K562 (cell line): ENCODE results near the gene GOLPH3. TPM values are rescaled to one million over a fixed set of nuclear protein-coding genes. Genes with fewer than 3 reads are reported as not detected.

Experiments
- ATF1 ChIP-seq, 2 experiments: fragments of 450-650 bp in 1 of 2; IDR thresholded peaks; 2 replicates each; pipeline ENCODE4 v1.6.1; 2016; ENCODE audit warnings: missing compliant biosample characterization in 1 of 2, missing genetic modification characterization in 1 of 2
- ATF3 ChIP-seq, 2 experiments: fragments of 450-650 bp in 1 of 2; sonication (generic) in 1 of 2; formaldehyde crosslinking in 1 of 2; IDR thresholded peaks in 1 of 2; conservative IDR thresholded peaks in 1 of 2; 2 replicates each; pipeline versions ENCODE4 v1.6.1 to v1.8.1; 2016 to 2023; ENCODE audit warnings: mild to moderate bottlenecking in 2 of 2, moderate library complexity in 2 of 2, inconsistent platforms in 1 of 2, missing genetic modification reagents in 1 of 2
- E2F6 ChIP-seq, 2 experiments: IDR thresholded peaks; 2 replicates each; pipeline ENCODE4 v1.6.1; 2011; ENCODE audit warnings: borderline replicate concordance in 1 of 2, control low read depth in 1 of 2, low read depth in 1 of 2, low read length in 1 of 2, mild to moderate bottlenecking in 1 of 2, mixed read lengths in 1 of 2, moderate library complexity in 1 of 2; ENCODE audit not compliant: insufficient read depth in 1 of 2, insufficient read length in 1 of 2, poor library complexity in 1 of 2, severe bottlenecking in 1 of 2; ENCODE audit errors: extremely low read depth in 1 of 2
- ETS1 ChIP-seq: conservative IDR thresholded peaks from 2 replicates; pipeline ENCODE4 v1.6.1; 2011; ENCODE audit warnings: low read depth, mild to moderate bottlenecking, low read length; ENCODE audit not compliant: control insufficient read depth
- KLF16 ChIP-seq: IDR thresholded peaks from 2 replicates; pipeline ENCODE4 v1.6.1; 2016; ENCODE audit warnings: antibody characterized with exemption
- MAFF ChIP-seq: IDR thresholded peaks from 2 replicates; pipeline ENCODE4 v1.6.1; 2012; ENCODE audit warnings: low read length, improper control_type of control experiment
- MIER1 ChIP-seq: fragments of 450-650 bp; IDR thresholded peaks from 2 replicates; pipeline ENCODE4 v1.6.1; 2016; ENCODE audit warnings: antibody characterized with exemption, mild to moderate bottlenecking, low read depth
- NR1H2 ChIP-seq: sonication (generic); formaldehyde crosslinking; IDR thresholded peaks from 2 replicates; pipeline ENCODE4 v1.4.0; 2020; ENCODE audit warnings: mild to moderate bottlenecking, missing genetic modification reagents
- ZNF512 ChIP-seq: IDR thresholded peaks from 2 replicates; pipeline ENCODE4 v1.6.1; 2016; ENCODE audit warnings: missing genetic modification characterization, missing compliant biosample characterization
- polyA plus RNA-seq, 8 experiments: library from polyadenylated mRNA; depleted of rRNA in 4 of 8; stranded (reverse) in 5 of 8; unstranded in 3 of 8; fragments of >200 nt; fragmentation: Nextera tagmentation in 2 of 8; fragmentation: Illumina TruSeq in 1 of 8; extraction: Ambion mirVana in 2 of 8; extraction: Trizol in 1 of 8; gene quantifications; 2 replicates each; pipeline versions ENCODE4 v1.2.1 to v1.2.3, GENCODE V29; 2011 to 2014; ENCODE audit warnings: inconsistent platforms in 1 of 8, missing spikeins in 1 of 8
- total RNA-seq, 7 experiments: library from RNA; depleted of rRNA in 6 of 7; stranded (reverse); fragments of >200 nt in 6 of 7; fragmentation: Illumina TruSeq in 2 of 7; extraction: Trizol in 2 of 7; gene quantifications; 2 replicates each; pipeline versions ENCODE4 v1.2.1 to v1.2.3, GENCODE V29; 2011 to 2021; ENCODE audit warnings: low replicate concordance in 1 of 7

Gene GOLPH3
- total and polyA plus RNA-seq, 9 of the 15 experiments (the other 6 are each of a cell fraction or from before 2014, with no cell fraction given) = 18.8 to 94.6 (median 55.1) TPM

GRCh38 chr5:32094691-32095090 lies 79.4 kb downstream of the GOLPH3 start (continued):
- TF ChIP-seq NR1H2 (no peak), ZNF512 (tag) (no peak), KLF16 (no peak), ATF1 (CRISPR knock-in tag; IDR thresholded peaks at IDR 0.05) (no peak), ATF1 (tag; IDR thresholded peaks at IDR 0.05) (no peak), MIER1 (no peak), E2F6 (IDR thresholded peaks at IDR 0.05; ENCODE audit: borderline replicate concordance in 1 of 2, extremely low read depth in 1 of 2, insufficient read depth in 1 of 2, insufficient read length in 1 of 2, low read depth in 1 of 2, low read length in 1 of 2, poor library complexity in 1 of 2, severe bottlenecking in 1 of 2) (no peak), MAFF (no peak), ATF3 (IDR thresholded peaks at IDR 0.05) (no peak), ATF3 (CRISPR knock-in tag; conservative IDR thresholded peaks at IDR 0.05) (no peak), ETS1 (no peak)
